ENCODE measurements around the gene TEX53. TPM values are rescaled to one million over a fixed set of nuclear protein-coding genes. Genes with fewer than 3 reads are reported as not detected.
A peak's percentile ranks its signal among the peaks of the same experiment; 100 is the strongest.

The TEX53 gene
- total RNA-seq, 2 donors from 2014 or later, result not detected

DNA sequence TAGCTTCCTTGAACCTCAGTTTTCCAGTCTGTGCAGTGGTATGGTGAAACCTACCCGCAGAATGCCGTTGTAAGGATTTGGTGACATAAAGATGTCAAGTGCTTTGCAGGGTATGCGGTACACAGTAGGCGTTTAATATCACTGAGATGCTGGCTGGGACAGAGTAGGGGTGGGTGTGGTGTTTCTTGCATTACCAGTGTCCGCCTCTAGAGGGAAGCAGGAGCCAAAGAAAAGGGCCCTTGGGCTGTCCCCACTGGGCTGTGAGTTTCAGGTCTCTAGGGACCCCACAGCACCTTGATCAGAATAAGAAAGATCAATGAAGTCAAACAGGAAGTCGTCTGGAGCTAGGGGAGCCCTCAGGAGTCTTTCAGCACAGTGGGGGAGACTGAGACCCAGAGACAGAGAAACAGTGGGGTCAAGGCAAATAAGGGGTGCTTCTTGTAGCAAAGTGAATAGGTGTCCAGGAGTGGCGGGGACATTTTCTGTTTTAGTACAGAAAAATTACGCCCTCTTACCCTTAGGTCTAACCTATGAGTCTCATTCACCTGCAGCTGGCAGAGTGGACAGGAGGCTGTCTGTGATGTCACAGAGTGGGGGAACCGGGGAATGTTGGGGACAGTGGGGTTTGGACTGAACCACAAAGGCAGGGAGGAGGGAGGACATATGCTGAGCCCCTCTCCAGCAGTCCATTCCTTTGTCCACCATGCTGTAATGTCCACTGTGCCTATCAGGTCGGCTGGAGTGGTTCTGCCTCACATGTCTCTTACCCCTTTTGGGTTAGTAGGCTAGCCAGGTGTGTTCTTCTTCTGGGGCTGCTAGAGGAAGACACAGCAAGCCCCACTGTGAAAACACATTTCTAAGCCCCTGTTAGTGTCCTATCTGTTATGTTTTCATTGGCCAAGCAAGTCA lies 4.7 kb upstream of the TEX53 start:
- DNase-seq, result peak; percentile 92
- Histone ChIP-seq H3K4me1 (ENCODE audit: control insufficient read depth, insufficient read depth, low read length) (peaks cover 9% of the 10 kb centered on the region), H3K4me3 (ENCODE audit: low read length) (no peak overlapping the region), H3K9ac (ENCODE audit: extremely low read depth, low read length, poor library complexity, severe bottlenecking) (no peak overlapping the region), H3K9me3 (ENCODE audit: control insufficient read depth, low read length) (no peaks in the 10 kb centered on the region), H3K27me3 (ENCODE audit: control insufficient read depth, insufficient read depth, low read length, poor library complexity, severe bottlenecking) (no peaks in the 10 kb centered on the region), H3K27ac (ENCODE audit: low read depth, low read length) (no peak overlapping the region), H3K36me3 (ENCODE audit: control insufficient read depth, insufficient read depth, low read length) (no peaks in the 10 kb centered on the region)
- 46 to 48% methylated on average over 7 to 10 of the region's 10 CpGs for WGBS, 2 experiments (ENCODE audit: insufficient coverage in 1 of 2, insufficient read length in 1 of 2)
- Mint-ChIP-seq H3K27ac (no peak overlapping the region), H3K9me3 (no peaks in the 10 kb centered on the region), H3K4me3 (no peak overlapping the region), H3K36me3 (ENCODE audit: low read depth) (no peaks in the 10 kb centered on the region), H3K4me1 (peaks cover 20% of the 10 kb centered on the region), H3K27me3 (ENCODE audit: insufficient read depth) (peaks cover 8% of the 10 kb centered on the region)
- TF ChIP-seq, protein P1, sequence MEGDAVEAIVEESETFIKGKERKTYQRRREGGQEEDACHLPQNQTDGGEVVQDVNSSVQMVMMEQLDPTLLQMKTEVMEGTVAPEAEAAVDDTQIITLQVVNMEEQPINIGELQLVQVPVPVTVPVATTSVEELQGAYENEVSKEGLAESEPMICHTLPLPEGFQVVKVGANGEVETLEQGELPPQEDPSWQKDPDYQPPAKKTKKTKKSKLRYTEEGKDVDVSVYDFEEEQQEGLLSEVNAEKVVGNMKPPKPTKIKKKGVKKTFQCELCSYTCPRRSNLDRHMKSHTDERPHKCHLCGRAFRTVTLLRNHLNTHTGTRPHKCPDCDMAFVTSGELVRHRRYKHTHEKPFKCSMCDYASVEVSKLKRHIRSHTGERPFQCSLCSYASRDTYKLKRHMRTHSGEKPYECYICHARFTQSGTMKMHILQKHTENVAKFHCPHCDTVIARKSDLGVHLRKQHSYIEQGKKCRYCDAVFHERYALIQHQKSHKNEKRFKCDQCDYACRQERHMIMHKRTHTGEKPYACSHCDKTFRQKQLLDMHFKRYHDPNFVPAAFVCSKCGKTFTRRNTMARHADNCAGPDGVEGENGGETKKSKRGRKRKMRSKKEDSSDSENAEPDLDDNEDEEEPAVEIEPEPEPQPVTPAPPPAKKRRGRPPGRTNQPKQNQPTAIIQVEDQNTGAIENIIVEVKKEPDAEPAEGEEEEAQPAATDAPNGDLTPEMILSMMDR (conservative IDR thresholded peaks at IDR 0.05), result peak; percentile 86

DNA sequence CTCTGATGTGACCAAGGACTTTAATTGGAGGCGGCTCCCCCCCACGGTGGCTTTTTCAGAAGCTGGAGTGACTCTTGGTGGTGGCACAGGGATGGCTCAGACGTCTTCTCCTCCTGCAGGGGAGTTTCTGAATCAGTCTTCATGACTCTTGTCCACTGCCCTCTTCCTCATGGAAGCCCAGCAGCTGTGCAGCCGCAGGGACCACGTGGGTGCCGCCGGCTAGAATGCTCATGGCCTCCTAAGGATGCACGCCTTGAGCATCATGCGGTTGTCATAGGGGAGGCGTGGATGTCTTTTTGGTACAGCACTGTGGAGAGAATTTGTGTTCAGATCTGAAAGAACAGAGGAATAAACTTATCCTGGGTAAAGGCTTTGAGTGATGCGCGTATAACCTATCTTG lies 1.3 kb downstream of the TEX53 start:
- no peaks in the 10 kb centered on the region for H3K9me3 ChIP-seq (ENCODE audit: control insufficient read depth, low read length)
- DNase-seq, result no peak
- H3K4me1 Mint-ChIP-seq, result no peaks in the 10 kb centered on the region
- H3K27ac ChIP-seq (ENCODE audit: low read depth, low read length), result no peak overlapping the region
- TF ChIP-seq, protein P1 (conservative IDR thresholded peaks at IDR 0.05), result no peak
- no peaks in the 10 kb centered on the region for H3K36me3 ChIP-seq (ENCODE audit: control insufficient read depth, insufficient read depth, low read length)
- H3K9ac ChIP-seq (ENCODE audit: extremely low read depth, low read length, poor library complexity, severe bottlenecking), result no peak overlapping the region
- H3K27me3 ChIP-seq (ENCODE audit: control insufficient read depth, insufficient read depth, low read length, poor library complexity, severe bottlenecking), result no peaks in the 10 kb centered on the region
- H3K4me3 Mint-ChIP-seq, result no peak overlapping the region
- H3K36me3 Mint-ChIP-seq (ENCODE audit: low read depth), result no peaks in the 10 kb centered on the region
- H3K4me1 ChIP-seq (ENCODE audit: control insufficient read depth, insufficient read depth, low read length), result no peaks in the 10 kb centered on the region
- H3K4me3 ChIP-seq (ENCODE audit: low read length), result no peak overlapping the region
- H3K27me3 Mint-ChIP-seq (ENCODE audit: insufficient read depth), result peaks cover 5% of the 10 kb centered on the region
- H3K9me3 Mint-ChIP-seq, result no peaks in the 10 kb centered on the region
- no peak overlapping the region for H3K27ac Mint-ChIP-seq
- whole genome bisulfite sequencing, 2 experiments (ENCODE audit: insufficient coverage in 1 of 2, insufficient read length in 1 of 2), result 62 to 84% methylated on average over 3 to 12 of the region's 12 CpGs

- H3K4me1 ChIP-seq (ENCODE audit: control insufficient read depth, insufficient read depth, low read length), result no peaks in the 10 kb centered on the region
- H3K27ac ChIP-seq (ENCODE audit: low read depth, low read length), result no peak overlapping the region
- TF ChIP-seq, protein P1 (conservative IDR thresholded peaks at IDR 0.05), result no peak
- Mint-ChIP-seq H3K27ac (no peak overlapping the region), H3K36me3 (ENCODE audit: low read depth) (no peaks in the 10 kb centered on the region), H3K9me3 (no peaks in the 10 kb centered on the region), H3K4me1 (no peaks in the 10 kb centered on the region), H3K27me3 (ENCODE audit: insufficient read depth) (peaks cover 5% of the 10 kb centered on the region), H3K4me3 (no peak overlapping the region)
- 90 to 92% methylated on average over 6 to 8 of the region's 8 CpGs for WGBS, 2 experiments (ENCODE audit: insufficient coverage in 1 of 2, insufficient read length in 1 of 2)
- H3K9ac ChIP-seq (ENCODE audit: extremely low read depth, low read length, poor library complexity, severe bottlenecking), result no peak overlapping the region
- H3K27me3 ChIP-seq (ENCODE audit: control insufficient read depth, insufficient read depth, low read length, poor library complexity, severe bottlenecking), result no peaks in the 10 kb centered on the region
- no peaks in the 10 kb centered on the region for H3K9me3 ChIP-seq (ENCODE audit: control insufficient read depth, low read length)
- no peaks in the 10 kb centered on the region for H3K36me3 ChIP-seq (ENCODE audit: control insufficient read depth, insufficient read depth, low read length)
- no peak for DNase-seq
- no peak overlapping the region for H3K4me3 ChIP-seq (ENCODE audit: low read length)
Measured at GRCh38 chr9:114655689-114656088, 1.9 kb downstream of the TEX53 start.
